Breast epithelium (tissue), 3 donors: Measurements from ENCODE around the gene BRAP.
"Not testable (repeated sequence)": the region's sequence is repeated elsewhere in the genome, so short reads cannot be mapped to it uniquely, and the experiment has no call there.

Experiments
- POLR2A ChIP-seq: fragments of 450-650 bp; IDR thresholded peaks from one replicate; pipeline ENCODE4 v1.6.1; 2016; ENCODE audit warnings: antibody characterized with exemption, mild to moderate bottlenecking, moderate library complexity
- TF ChIP-seq, protein P1 (sequence below), 3 donors: fragments of 450-650 bp; IDR thresholded peaks; one replicate each; pipeline ENCODE4 v1.5.1; 2016 to 2017; ENCODE audit warnings: antibody characterized with exemption in 3 of 3, mild to moderate bottlenecking in 3 of 3, moderate library complexity in 3 of 3

DNA sequence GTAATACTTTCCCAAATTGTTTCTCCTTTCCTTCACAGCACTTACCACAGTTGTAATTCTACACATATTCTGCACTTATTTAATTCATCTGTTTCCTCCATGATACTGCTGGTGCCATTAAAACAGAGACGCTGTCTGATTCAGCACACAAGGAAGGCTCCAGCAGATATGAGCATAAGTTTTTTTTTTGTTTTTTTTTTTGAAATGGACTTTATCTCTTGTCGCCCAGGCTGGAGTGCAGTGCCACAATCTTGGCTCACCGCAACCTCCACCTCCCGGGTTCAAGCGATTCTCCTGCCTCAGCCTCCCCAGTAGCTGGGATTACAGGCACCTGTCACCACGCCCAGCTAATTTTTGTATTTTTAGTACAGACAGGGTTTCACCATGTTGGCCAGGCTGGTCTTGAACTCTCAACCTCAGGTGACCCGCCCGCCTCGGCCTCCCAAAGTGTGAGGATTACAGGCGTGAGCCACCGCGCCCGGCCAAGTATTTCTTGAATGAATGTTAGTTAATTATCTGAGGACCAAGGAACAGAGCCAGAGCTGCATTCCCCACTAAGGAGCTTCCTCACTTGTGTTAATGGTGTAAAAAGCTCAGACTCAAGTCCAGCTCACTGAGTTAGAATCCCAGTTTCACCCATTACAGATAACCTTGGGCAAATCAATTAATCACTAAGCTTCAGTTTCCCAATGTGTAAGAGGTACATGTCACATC is 1.1 kb downstream of the BRAP start:
- TF ChIP-seq POLR2A: not testable (repeated sequence)
- TF ChIP-seq, protein P1, sequence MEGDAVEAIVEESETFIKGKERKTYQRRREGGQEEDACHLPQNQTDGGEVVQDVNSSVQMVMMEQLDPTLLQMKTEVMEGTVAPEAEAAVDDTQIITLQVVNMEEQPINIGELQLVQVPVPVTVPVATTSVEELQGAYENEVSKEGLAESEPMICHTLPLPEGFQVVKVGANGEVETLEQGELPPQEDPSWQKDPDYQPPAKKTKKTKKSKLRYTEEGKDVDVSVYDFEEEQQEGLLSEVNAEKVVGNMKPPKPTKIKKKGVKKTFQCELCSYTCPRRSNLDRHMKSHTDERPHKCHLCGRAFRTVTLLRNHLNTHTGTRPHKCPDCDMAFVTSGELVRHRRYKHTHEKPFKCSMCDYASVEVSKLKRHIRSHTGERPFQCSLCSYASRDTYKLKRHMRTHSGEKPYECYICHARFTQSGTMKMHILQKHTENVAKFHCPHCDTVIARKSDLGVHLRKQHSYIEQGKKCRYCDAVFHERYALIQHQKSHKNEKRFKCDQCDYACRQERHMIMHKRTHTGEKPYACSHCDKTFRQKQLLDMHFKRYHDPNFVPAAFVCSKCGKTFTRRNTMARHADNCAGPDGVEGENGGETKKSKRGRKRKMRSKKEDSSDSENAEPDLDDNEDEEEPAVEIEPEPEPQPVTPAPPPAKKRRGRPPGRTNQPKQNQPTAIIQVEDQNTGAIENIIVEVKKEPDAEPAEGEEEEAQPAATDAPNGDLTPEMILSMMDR (IDR thresholded peaks at IDR 0.05): not testable (repeated sequence)
